DOHH2 (cell line): Measurements from ENCODE around the gene FAM184B.

Experiments used
- H3F3A ChIP-seq: fragments of 200-600 bp; sonication (generic), shearing (Covaris generic); 2 replicates; pipeline ENCODE4 v1.6.0; 2016; ENCODE audit warnings: antibody characterized with exemption, mild to moderate bottlenecking; ENCODE audit not compliant: control insufficient read depth, insufficient read depth
- H3K27ac ChIP-seq: fragments of 200-600 bp; sonication (generic); 2 replicates; pipeline ENCODE4 v1.5.1; 2014; ENCODE audit warnings: low read depth, mild to moderate bottlenecking, low read length, moderate library complexity
- H3K27me3 ChIP-seq: fragments of 200-600 bp; sonication (generic); 2 replicates; pipeline ENCODE4 v1.6.1; 2014; ENCODE audit warnings: mild to moderate bottlenecking, low read length, mixed read lengths; ENCODE audit not compliant: control insufficient read depth
- H3K36me3 ChIP-seq: fragments of 200-600 bp; sonication (generic); 2 replicates; pipeline ENCODE4 v1.6.1; 2014; ENCODE audit warnings: mild to moderate bottlenecking, low read length, moderate library complexity, mixed read lengths; ENCODE audit not compliant: control insufficient read depth
- H3K4me1 ChIP-seq: fragments of 200-600 bp; sonication (generic); 2 replicates; pipeline ENCODE4 v1.6.1; 2014; ENCODE audit warnings: mild to moderate bottlenecking, low read length, mixed read lengths; ENCODE audit not compliant: control insufficient read depth
- H3K4me2 ChIP-seq: fragments of 200-600 bp; sonication (generic); 2 replicates; pipeline ENCODE4 v1.6.0; 2014; ENCODE audit warnings: mild to moderate bottlenecking, low read length, moderate library complexity
- H3K4me3 ChIP-seq: fragments of 200-600 bp; sonication (generic); 2 replicates; pipeline ENCODE4 v1.5.1; 2014; ENCODE audit warnings: mild to moderate bottlenecking, low read length, mixed read lengths
- H3K79me2 ChIP-seq: fragments of 200-600 bp; sonication (generic); 2 replicates; pipeline ENCODE4 v1.6.1; 2014; ENCODE audit warnings: mild to moderate bottlenecking, low read length, mixed read lengths; ENCODE audit not compliant: control insufficient read depth
- H3K9me2 ChIP-seq: fragments of 200-600 bp; sonication (generic); replicated peaks from 2 replicates; pipeline ENCODE4 v1.6.1; 2014; ENCODE audit warnings: mild to moderate bottlenecking, low read length, mixed read lengths; ENCODE audit not compliant: control insufficient read depth
- H3K9me3 ChIP-seq: fragments of 200-600 bp; sonication (generic); 2 replicates; pipeline ENCODE4 v1.6.1; 2014; ENCODE audit warnings: antibody characterized with exemption, low read length, mixed read lengths; ENCODE audit not compliant: control insufficient read depth, insufficient read depth
- H4K20me1 ChIP-seq: fragments of 200-600 bp; sonication (generic); 2 replicates; pipeline ENCODE4 v1.6.0; 2014; ENCODE audit warnings: low read depth, mild to moderate bottlenecking, antibody characterized with exemption, low read length, moderate library complexity; ENCODE audit not compliant: control insufficient read depth, insufficient read depth
- CTCF ChIP-seq: fragments of 200-600 bp; sonication (generic); IDR thresholded peaks from one replicate; pipeline ENCODE4 v1.5.1; 2014; ENCODE audit warnings: antibody characterized with exemption, mild to moderate bottlenecking, low read depth, low read length; ENCODE audit not compliant: poor library complexity, severe bottlenecking
- EZH2phosphoT487 ChIP-seq: fragments of 200-600 bp; sonication (generic); IDR thresholded peaks from 2 replicates; pipeline ENCODE4 v1.6.1; 2017; ENCODE audit warnings: borderline replicate concordance, mild to moderate bottlenecking, antibody characterized with exemption, low read length, moderate library complexity, mixed read lengths

Gene FAM184B

GRCh38 chr4:17701138-17701839 is 80.1 kb downstream of the FAM184B start:
- Histone ChIP-seq H3K27me3 (peaks cover 3% of the 10 kb centered on the region; the same call in 1 of the 2 replicates), H3K36me3 (no peaks in the 10 kb centered on the region), H3K4me1 (no peaks in the 10 kb centered on the region), H3K4me2 (no peak overlapping the region), H3K27ac (no peak overlapping the region), H3K79me2 (no peaks in the 10 kb centered on the region), H3K9me3 (no peaks in the 10 kb centered on the region), H3K4me3 (no peak overlapping the region), H3K9me2 (no peaks in the 10 kb centered on the region), H4K20me1 (no peaks in the 10 kb centered on the region), H3F3A (no peaks in the 10 kb centered on the region)
- no peak for TF ChIP-seq EZH2phosphoT487

DNA sequence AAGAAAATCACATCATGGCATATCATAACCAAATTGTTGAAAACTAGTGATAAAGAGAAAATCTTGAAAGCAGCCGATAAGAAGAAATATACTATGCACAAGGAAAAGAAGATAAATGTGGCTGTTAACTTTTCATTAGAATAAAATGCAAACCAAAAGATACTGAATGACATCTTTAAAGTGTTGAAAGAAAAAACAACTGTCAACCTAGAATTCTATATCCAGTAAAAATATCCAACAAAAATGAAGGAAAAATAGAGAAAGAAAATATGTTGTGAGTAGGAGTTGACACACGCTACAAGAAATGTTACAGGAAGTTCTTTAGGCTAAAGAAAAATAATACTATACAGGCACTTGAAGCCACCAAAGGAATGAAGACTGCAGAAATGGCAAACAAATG is 82.0 kb downstream of the FAM184B start:
- Histone ChIP-seq H3K27me3 (peaks cover 3% of the 10 kb centered on the region; the same call in 1 of the 2 replicates), H3K9me3 (no peaks in the 10 kb centered on the region), H3K36me3 (no peaks in the 10 kb centered on the region), H3K79me2 (no peaks in the 10 kb centered on the region), H3K4me2 (no peak overlapping the region), H3K4me3 (no peak overlapping the region), H4K20me1 (no peaks in the 10 kb centered on the region), H3K27ac (no peak overlapping the region), H3K9me2 (no peaks in the 10 kb centered on the region), H3K4me1 (no peaks in the 10 kb centered on the region), H3F3A (no peaks in the 10 kb centered on the region)
- TF ChIP-seq EZH2phosphoT487 (no peak), CTCF (no peak)

DNA sequence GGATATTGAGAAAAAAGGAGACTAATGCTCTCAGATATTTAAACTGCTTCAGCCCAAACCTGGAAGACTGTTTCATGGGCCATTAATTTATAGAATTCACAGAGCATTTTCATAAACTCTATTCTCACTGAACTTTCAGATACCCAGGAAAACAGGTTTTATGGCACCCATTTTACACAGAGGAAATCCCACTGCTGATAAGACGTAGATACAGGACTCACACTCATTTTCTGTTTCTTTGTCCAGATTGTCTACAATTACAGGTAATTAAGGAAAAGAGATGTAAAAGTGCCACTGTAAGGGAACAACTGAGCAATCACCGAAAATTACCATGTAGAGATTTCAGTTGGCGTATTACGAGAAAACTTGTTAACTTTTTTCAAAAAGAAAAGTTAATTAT is 83.3 kb downstream of the FAM184B start:
- Histone ChIP-seq H3K79me2 (no peaks in the 10 kb centered on the region), H3K27ac (no peak overlapping the region), H3K9me3 (no peaks in the 10 kb centered on the region), H3K4me3 (no peak overlapping the region), H3K4me1 (no peaks in the 10 kb centered on the region), H3K9me2 (no peaks in the 10 kb centered on the region), H3K27me3 (no peaks in the 10 kb centered on the region), H3K36me3 (no peaks in the 10 kb centered on the region), H4K20me1 (no peaks in the 10 kb centered on the region), H3F3A (no peaks in the 10 kb centered on the region), H3K4me2 (no peak overlapping the region)
- TF ChIP-seq CTCF: no peak
- TF ChIP-seq EZH2phosphoT487: no peak

DNA sequence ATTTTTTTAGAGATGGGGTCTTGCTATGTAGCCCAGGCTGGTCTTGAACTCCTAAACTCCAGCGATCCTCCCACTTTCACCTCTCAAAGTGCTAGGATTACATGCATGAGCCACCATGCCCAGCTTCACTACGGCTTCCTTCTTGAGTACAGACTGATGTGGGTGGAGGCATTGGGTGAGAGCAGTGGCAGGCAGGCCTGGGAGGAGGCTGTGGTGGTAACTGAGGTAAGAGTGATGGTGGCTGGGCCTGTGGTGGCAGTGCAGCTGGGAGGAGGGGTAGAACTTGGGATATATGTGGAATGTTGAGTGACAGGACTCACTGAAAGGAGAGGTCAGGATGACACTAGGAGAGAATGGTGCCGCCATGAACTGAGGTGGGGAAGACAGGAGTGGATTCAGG is 86.1 kb downstream of the FAM184B start:
- Histone ChIP-seq H4K20me1 (no peaks in the 10 kb centered on the region), H3F3A (no peaks in the 10 kb centered on the region), H3K79me2 (no peaks in the 10 kb centered on the region), H3K4me1 (no peaks in the 10 kb centered on the region), H3K27ac (no peak overlapping the region), H3K4me3 (no peak overlapping the region), H3K36me3 (no peaks in the 10 kb centered on the region), H3K27me3 (no peaks in the 10 kb centered on the region), H3K9me2 (no peaks in the 10 kb centered on the region), H3K9me3 (no peaks in the 10 kb centered on the region), H3K4me2 (no peak overlapping the region)
- TF ChIP-seq EZH2phosphoT487 (no peak), CTCF (no peak)
